Activated CD4-positive, alpha-beta T cell treated with anti-CD3 and anti-CD28 coated beads, Interleukin-2, amount 10 ng/mL, durations not matched to agents 7 days and 5 days (primary cell): ENCODE results near the gene FOLR1. TPM values are rescaled to one million over a fixed set of nuclear protein-coding genes. Genes with fewer than 3 reads are reported as not detected.

Experiments used
- CTCF ChIA-PET: fragments of 350-600 bp; sonication (Branson Sonifier 250); formaldehyde crosslinking; loops from one replicate; lab custom pipeline; 2021; ENCODE audit warnings: antibody characterized with exemption; lab: Charles Lee
- POLR2A ChIA-PET: fragments of 350-600 bp; sonication (Branson Sonifier 250); formaldehyde crosslinking; loops from one replicate; lab custom pipeline; 2021; ENCODE audit warnings: antibody characterized with exemption; lab: Charles Lee
- DNase-seq: peaks from one replicate; pipeline ENCODE4 v3.0.0-alpha.2; 2020
- H3K27ac Mint-ChIP-seq: one replicate; pipeline ENCODE4 v1.8.0; 2021; ENCODE audit warnings: mild to moderate bottlenecking, moderate library complexity, mixed read lengths
- H3K27me3 Mint-ChIP-seq: one replicate; pipeline ENCODE4 v1.8.0; 2021; ENCODE audit warnings: mixed read lengths
- H3K36me3 Mint-ChIP-seq: one replicate; pipeline ENCODE4 v1.8.0; 2021; ENCODE audit warnings: low read depth, mixed read lengths
- H3K4me1 Mint-ChIP-seq: one replicate; pipeline ENCODE4 v1.8.0; 2021; ENCODE audit warnings: mixed read lengths
- H3K4me3 Mint-ChIP-seq: one replicate; pipeline ENCODE4 v1.8.0; 2021; ENCODE audit warnings: mild to moderate bottlenecking, moderate library complexity, mixed read lengths
- H3K9me3 Mint-ChIP-seq: one replicate; pipeline ENCODE4 v1.8.0; 2021; ENCODE audit warnings: mixed read lengths
- total RNA-seq, 2 experiments: library from RNA; stranded (reverse); gene quantifications; one replicate each; pipeline ENCODE4 v1.2.3, GENCODE V29; 2021

FOLR1 gene
- total RNA-seq, 2 experiments from 2014 or later = not detected

GRCh38 chr11:72234920-72235319 is 43.0 kb downstream of the FOLR1 start:
- CTCF ChIA-PET = interaction anchor here (1.2 to 1.3 kb wide), 3 partner anchors 8 to 91 kb away, joined by 3 read pairs; no protein-coding TSS in a partner anchor
- no peak for DNase-seq
- POLR2A ChIA-PET = no interaction called here
- H3K27me3 Mint-ChIP-seq = peaks cover 8% of the 10 kb centered on the region
- peaks cover 31% of the 10 kb centered on the region for H3K36me3 Mint-ChIP-seq
- H3K27ac Mint-ChIP-seq = no peak overlapping the region
- no peak overlapping the region for H3K4me3 Mint-ChIP-seq
- H3K4me1 Mint-ChIP-seq = peaks cover 8% of the 10 kb centered on the region
- no peaks in the 10 kb centered on the region for H3K9me3 Mint-ChIP-seq

- Mint-ChIP-seq H3K9me3 (no peaks in the 10 kb centered on the region), H3K4me1 (peaks cover 11% of the 10 kb centered on the region), H3K27me3 (peaks cover 12% of the 10 kb centered on the region), H3K27ac (no peak overlapping the region), H3K4me3 (no peak overlapping the region), H3K36me3 (peaks cover 28% of the 10 kb centered on the region)
- POLR2A ChIA-PET = no interaction called here
- DNase-seq = no peak
- CTCF ChIA-PET = interaction anchor here (1.2 to 1.3 kb wide), 2 partner anchors 8 to 91 kb away, joined by 3 read pairs; no protein-coding TSS in a partner anchor
Observed at GRCh38 chr11:72235351-72236057, 43.6 kb downstream of the FOLR1 start.

GRCh38 chr11:72236083-72236697 is 44.2 kb downstream of the FOLR1 start:
- Mint-ChIP-seq H3K4me1 (peaks cover 16% of the 10 kb centered on the region), H3K9me3 (no peaks in the 10 kb centered on the region), H3K36me3 (peaks cover 26% of the 10 kb centered on the region), H3K27me3 (peaks cover 18% of the 10 kb centered on the region), H3K27ac (no peak overlapping the region), H3K4me3 (no peak overlapping the region)
- ChIA-PET CTCF (interaction anchor here (1.0 to 1.5 kb wide), 3 partner anchors 9 to 198 kb away, joined by 3 to 5 read pairs (median 3); no protein-coding TSS in a partner anchor), POLR2A (no interaction called here)
- no peak for DNase-seq

- peaks cover 16% of the 10 kb centered on the region for H3K4me1 Mint-ChIP-seq
- H3K27me3 Mint-ChIP-seq = peaks cover 23% of the 10 kb centered on the region
- ChIA-PET CTCF (interaction anchor here (1.0 to 1.5 kb wide), 3 partner anchors 10 to 197 kb away, joined by 3 to 5 read pairs (median 3); no protein-coding TSS in a partner anchor), POLR2A (no interaction called here)
- no peak overlapping the region for H3K4me3 Mint-ChIP-seq
- H3K27ac Mint-ChIP-seq = no peak overlapping the region
- no peaks in the 10 kb centered on the region for H3K9me3 Mint-ChIP-seq
- DNase-seq = no peak
- H3K36me3 Mint-ChIP-seq = peaks cover 24% of the 10 kb centered on the region
Observed at GRCh38 chr11:72236774-72237111, 44.8 kb downstream of the FOLR1 start.

DNA sequence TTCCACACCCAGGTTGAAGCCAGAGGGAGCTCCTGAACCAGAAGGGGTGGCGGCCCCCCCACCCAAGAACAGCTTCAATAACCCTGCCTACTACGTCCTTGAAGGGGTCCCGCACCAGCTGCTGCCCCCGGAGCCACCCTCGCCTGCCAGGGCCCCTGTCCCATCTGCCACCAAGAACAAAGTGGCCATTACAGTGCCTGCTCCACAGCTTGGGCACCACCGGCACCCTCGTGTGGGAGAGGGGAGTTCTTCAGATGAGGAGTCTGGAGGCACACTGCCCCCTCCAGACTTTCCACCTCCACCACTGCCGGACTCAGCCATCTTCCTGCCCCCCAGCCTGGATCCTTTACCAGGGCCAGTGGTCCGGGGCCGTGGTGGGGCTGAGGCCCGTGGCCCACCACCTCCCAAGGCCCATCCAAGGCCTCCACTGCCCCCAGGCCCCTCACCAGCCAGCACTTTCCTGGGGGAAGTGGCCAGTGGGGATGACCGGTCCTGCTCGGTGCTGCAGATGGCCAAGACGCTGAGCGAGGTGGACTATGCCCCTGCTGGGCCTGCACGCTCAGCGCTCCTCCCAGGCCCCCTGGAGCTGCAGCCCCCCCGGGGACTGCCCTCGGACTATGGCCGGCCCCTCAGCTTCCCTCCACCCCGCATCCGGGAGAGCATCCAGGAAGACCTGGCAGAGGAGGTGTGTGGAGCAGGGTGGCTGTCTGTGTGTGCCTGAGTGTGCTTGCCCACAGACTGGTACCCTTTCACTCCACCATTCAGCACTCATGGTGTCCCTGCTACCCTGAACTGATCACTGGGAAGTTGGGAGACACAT is 45.4 kb downstream of the FOLR1 start:
- H3K4me1 Mint-ChIP-seq = peaks cover 16% of the 10 kb centered on the region
- DNase-seq = no peak
- ChIA-PET POLR2A (no interaction called here), CTCF (interaction anchor here (1.0 to 1.7 kb wide), 6 partner anchors 11 to 197 kb away, joined by 3 to 9 read pairs (median 4); partner anchors contain the start of gene INPPL1)
- H3K4me3 Mint-ChIP-seq = no peak overlapping the region
- H3K9me3 Mint-ChIP-seq = no peaks in the 10 kb centered on the region
- H3K36me3 Mint-ChIP-seq = peaks cover 26% of the 10 kb centered on the region
- H3K27ac Mint-ChIP-seq = no peak overlapping the region
- peaks cover 29% of the 10 kb centered on the region for H3K27me3 Mint-ChIP-seq

DNA sequence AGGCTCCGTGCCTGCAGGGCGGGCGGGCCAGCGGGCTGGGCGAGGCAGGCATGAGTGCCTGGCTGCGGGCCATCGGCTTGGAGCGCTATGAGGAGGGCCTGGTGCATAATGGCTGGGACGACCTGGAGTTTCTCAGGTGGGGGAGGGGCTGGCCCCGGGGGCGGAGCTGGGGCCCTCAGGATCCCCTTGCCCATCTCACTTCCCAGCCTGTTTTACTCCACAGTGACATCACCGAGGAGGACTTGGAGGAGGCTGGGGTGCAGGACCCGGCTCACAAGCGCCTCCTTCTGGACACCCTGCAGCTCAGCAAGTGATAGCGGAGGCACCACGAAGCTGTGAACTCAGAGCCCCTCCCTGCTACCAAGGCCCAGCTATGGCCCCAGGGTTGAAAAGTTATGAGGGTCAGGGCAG is 46.1 kb downstream of the FOLR1 start:
- Mint-ChIP-seq H3K27ac (no peak overlapping the region), H3K27me3 (peaks cover 35% of the 10 kb centered on the region), H3K36me3 (peaks cover 24% of the 10 kb centered on the region), H3K4me1 (peaks cover 16% of the 10 kb centered on the region), H3K4me3 (no peak overlapping the region), H3K9me3 (no peaks in the 10 kb centered on the region)
- ChIA-PET CTCF (interaction anchor here (0.5 to 1.7 kb wide), 8 partner anchors 11 to 213 kb away, joined by 3 to 9 read pairs (median 4); partner anchors contain the start of gene INPPL1), POLR2A (no interaction called here)
- DNase-seq = peak; percentile 42

DNA sequence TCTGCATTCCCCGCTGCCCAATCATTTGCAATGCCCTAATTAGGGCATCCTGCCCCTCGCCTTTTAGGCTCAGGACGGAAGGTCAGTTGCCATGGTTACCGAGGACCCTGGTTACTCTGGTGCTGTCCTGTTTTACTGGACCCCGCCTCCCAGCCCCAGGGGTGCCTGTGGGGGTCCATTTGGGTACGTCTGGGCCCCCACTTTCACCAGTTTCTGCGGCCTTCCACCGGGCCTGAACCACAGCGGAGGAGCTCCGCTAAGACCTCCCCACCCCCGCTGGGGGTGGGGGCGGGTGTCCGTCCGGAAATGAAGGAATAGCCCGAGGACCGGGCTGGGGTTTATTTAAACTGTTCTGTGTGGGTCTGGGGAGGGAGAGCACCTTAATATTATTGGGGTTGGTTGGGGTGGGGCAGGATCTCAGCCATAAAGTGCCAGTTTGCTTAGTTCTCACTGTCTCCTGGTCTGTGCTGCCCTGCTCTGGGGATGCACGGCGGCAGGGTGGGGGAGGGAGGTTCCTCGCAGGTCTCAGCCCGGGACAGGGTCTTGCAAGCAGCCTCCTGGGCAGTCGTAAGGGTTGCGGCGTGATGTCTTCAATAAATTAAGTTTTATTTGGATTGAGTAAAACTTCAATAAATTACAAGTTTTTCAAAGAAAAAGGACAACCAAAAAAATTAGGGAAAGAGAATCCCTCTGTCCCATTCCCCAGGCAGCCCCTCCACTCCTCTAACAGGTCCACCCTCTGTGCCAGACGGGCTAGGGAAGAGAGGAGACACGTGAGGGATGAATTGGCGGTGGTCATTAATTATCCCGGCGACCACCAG is 46.8 kb downstream of the FOLR1 start:
- Mint-ChIP-seq H3K27ac (no peak overlapping the region), H3K27me3 (peaks cover 41% of the 10 kb centered on the region), H3K4me3 (no peak overlapping the region), H3K36me3 (peaks cover 24% of the 10 kb centered on the region), H3K4me1 (peaks cover 21% of the 10 kb centered on the region), H3K9me3 (no peaks in the 10 kb centered on the region)
- no peak for DNase-seq
- CTCF ChIA-PET = interaction anchor here (0.5 to 1.7 kb wide), 8 partner anchors 10 to 213 kb away, joined by 3 to 9 read pairs (median 4); partner anchors contain the start of gene INPPL1
- POLR2A ChIA-PET = no interaction called here

GRCh38 chr11:72239313-72239848 is 47.4 kb downstream of the FOLR1 start:
- Mint-ChIP-seq H3K4me1 (peaks cover 20% of the 10 kb centered on the region), H3K36me3 (peaks cover 21% of the 10 kb centered on the region), H3K27ac (no peak overlapping the region), H3K9me3 (no peaks in the 10 kb centered on the region), H3K4me3 (peak overlapping the region; percentile 26), H3K27me3 (peaks cover 41% of the 10 kb centered on the region)
- POLR2A ChIA-PET = no interaction called here
- DNase-seq = no peak
- CTCF ChIA-PET = interaction anchor here (1.6 kb wide), 1 partner anchor 214 kb away, joined by 5 read pairs; no protein-coding TSS in a partner anchor

- no peaks in the 10 kb centered on the region for H3K9me3 Mint-ChIP-seq
- H3K36me3 Mint-ChIP-seq = peaks cover 19% of the 10 kb centered on the region
- DNase-seq = no peak
- peaks cover 41% of the 10 kb centered on the region for H3K27me3 Mint-ChIP-seq
- no peak overlapping the region for H3K27ac Mint-ChIP-seq
- H3K4me3 Mint-ChIP-seq = peak overlapping the region; percentile 11
- CTCF ChIA-PET = interaction anchor here (1.0 kb wide), 1 partner anchor 261 kb away, joined by 3 read pairs; no protein-coding TSS in a partner anchor
- peaks cover 25% of the 10 kb centered on the region for H3K4me1 Mint-ChIP-seq
- POLR2A ChIA-PET = no interaction called here
Observed at GRCh38 chr11:72239849-72240460, 48.0 kb downstream of the FOLR1 start.

DNA sequence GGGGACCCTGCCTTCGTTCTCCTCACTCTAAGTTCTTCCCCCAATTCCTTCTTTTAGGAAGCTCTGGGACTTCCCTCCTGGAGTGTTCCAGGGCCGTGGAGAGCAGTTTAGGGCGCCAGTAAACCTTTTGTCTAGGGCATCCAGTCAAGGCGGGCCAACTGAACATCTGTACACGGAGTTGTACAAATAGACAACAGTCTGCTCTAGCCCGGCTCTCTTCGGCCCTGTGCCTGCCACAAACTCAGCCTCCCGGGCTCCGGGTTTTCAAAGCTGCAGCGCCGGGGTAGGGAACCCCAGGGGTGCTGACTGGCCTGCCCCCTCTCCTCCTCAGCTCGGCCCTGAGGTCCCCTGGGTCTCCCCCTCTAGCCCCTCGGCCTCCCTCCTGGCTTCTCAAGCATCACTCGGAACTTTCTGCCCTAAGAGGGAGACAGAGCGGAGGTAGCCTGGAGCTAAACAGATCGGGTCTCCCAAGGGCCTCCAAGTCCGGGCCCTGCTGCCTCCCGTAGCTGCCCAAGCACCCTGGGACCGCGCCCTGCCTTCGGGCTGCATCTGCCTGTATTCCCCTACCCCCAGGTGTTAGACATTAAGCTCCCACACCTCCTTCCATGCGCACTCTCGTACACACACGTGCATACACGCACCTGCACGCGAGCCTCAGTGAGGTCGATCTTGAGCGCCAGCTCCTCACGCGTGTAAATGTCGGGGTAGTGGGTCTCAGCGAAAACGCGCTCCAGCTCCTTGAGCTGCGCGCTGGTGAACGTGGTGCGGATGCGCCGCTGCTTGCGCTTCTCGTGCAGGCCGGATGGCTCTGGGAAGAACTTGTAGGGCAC is 48.7 kb downstream of the FOLR1 start:
- POLR2A ChIA-PET = interaction anchor here (0.5 kb wide), 1 partner anchor 316 kb away, joined by 4 read pairs; no protein-coding TSS in a partner anchor
- Mint-ChIP-seq H3K27me3 (peaks cover 41% of the 10 kb centered on the region), H3K9me3 (no peaks in the 10 kb centered on the region), H3K27ac (no peak overlapping the region), H3K4me1 (peaks cover 25% of the 10 kb centered on the region), H3K36me3 (peaks cover 19% of the 10 kb centered on the region), H3K4me3 (peak overlapping the region; percentile 11)
- no peak for DNase-seq
- CTCF ChIA-PET = interaction anchor here (0.8 to 1.0 kb wide), 2 partner anchors 17 to 262 kb away, joined by 3 read pairs; no protein-coding TSS in a partner anchor
